Panc1 (cell line): Measurements from ENCODE around the gene SMIM7.
A peak's percentile ranks its signal among the peaks of the same experiment; 100 is the strongest.

Source experiments
- CTCF ChIP-seq: fragments of 450-650 bp; IDR thresholded peaks from 2 replicates; pipeline ENCODE4 v1.5.1; 2017; ENCODE audit warnings: mild to moderate bottlenecking
- POLR2AphosphoS5 ChIP-seq: IDR thresholded peaks from 2 replicates; pipeline ENCODE4 v1.6.1; 2012; ENCODE audit warnings: mild to moderate bottlenecking, low read depth, low read length, moderate library complexity
- SIN3A ChIP-seq: IDR thresholded peaks from 2 replicates; pipeline ENCODE4 v1.6.1; 2012; ENCODE audit warnings: low read depth, mild to moderate bottlenecking, low read length, moderate library complexity, borderline replicate concordance; ENCODE audit not compliant: insufficient read depth
- TCF7L2 ChIP-seq: IDR thresholded peaks from 2 replicates; pipeline ENCODE4 v1.6.1; 2011; ENCODE audit warnings: mild to moderate bottlenecking, low read depth, low read length, inconsistent platforms
- TF ChIP-seq, protein P1 (sequence below), 2 experiments: IDR thresholded peaks; 2 replicates each; pipeline ENCODE4 v1.6.1; 2011 to 2012; ENCODE audit warnings: low read depth in 2 of 2, control low read depth in 1 of 2, low read length in 1 of 2, mild to moderate bottlenecking in 1 of 2, moderate library complexity in 1 of 2; ENCODE audit not compliant: insufficient read depth in 1 of 2

- TF ChIP-seq CTCF (no peak), POLR2AphosphoS5 (peak; percentile 84), TCF7L2 (no peak), SIN3A (peak; percentile 68; the same call in 1 of the 2 replicates)
- TF ChIP-seq, protein P1, sequence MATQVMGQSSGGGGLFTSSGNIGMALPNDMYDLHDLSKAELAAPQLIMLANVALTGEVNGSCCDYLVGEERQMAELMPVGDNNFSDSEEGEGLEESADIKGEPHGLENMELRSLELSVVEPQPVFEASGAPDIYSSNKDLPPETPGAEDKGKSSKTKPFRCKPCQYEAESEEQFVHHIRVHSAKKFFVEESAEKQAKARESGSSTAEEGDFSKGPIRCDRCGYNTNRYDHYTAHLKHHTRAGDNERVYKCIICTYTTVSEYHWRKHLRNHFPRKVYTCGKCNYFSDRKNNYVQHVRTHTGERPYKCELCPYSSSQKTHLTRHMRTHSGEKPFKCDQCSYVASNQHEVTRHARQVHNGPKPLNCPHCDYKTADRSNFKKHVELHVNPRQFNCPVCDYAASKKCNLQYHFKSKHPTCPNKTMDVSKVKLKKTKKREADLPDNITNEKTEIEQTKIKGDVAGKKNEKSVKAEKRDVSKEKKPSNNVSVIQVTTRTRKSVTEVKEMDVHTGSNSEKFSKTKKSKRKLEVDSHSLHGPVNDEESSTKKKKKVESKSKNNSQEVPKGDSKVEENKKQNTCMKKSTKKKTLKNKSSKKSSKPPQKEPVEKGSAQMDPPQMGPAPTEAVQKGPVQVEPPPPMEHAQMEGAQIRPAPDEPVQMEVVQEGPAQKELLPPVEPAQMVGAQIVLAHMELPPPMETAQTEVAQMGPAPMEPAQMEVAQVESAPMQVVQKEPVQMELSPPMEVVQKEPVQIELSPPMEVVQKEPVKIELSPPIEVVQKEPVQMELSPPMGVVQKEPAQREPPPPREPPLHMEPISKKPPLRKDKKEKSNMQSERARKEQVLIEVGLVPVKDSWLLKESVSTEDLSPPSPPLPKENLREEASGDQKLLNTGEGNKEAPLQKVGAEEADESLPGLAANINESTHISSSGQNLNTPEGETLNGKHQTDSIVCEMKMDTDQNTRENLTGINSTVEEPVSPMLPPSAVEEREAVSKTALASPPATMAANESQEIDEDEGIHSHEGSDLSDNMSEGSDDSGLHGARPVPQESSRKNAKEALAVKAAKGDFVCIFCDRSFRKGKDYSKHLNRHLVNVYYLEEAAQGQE (IDR thresholded peaks at IDR 0.05; ENCODE audit: insufficient read depth in 1 of 2, low read depth in 2 of 2, low read length in 1 of 2), result 0 out of 4 replicates have a peak, but pooled peaks of 1 of the 2 experiments have one; percentile 27
Measured at GRCh38 chr19:16628183-16628983, 31.6 kb downstream of the SMIM7 start, which contains the start of gene MED26.
